NT2/D1 (cell line): ENCODE results near the gene PHF21B.

Source experiments
- SUZ12 ChIP-seq: IDR thresholded peaks from 2 replicates; pipeline ENCODE4 v1.6.1; 2011; ENCODE audit not compliant: insufficient read length, insufficient read depth; ENCODE audit errors: extremely low read depth
- YY1 ChIP-seq: IDR thresholded peaks from 2 replicates; pipeline ENCODE4 v1.6.1; 2011; ENCODE audit not compliant: insufficient read length, insufficient read depth
- ZNF274 ChIP-seq: IDR thresholded peaks from 2 replicates; pipeline ENCODE4 v1.6.1; 2011; ENCODE audit warnings: mild to moderate bottlenecking, low read depth, low read length

GRCh38 chr22:44880610-44881290 lies 129.1 kb downstream of the PHF21B start:
- TF ChIP-seq ZNF274, result no peak
- no peak for TF ChIP-seq YY1
- TF ChIP-seq SUZ12, result no peak
